ENCODE data around the gene LRMDA. TPM values are rescaled to one million over a fixed set of nuclear protein-coding genes. Genes with fewer than 3 reads are reported as not detected.

Gene LRMDA
- total RNA-seq, 4 donors from 2014 or later: 1.4 to 23.1 (median 3.6) TPM

DNA sequence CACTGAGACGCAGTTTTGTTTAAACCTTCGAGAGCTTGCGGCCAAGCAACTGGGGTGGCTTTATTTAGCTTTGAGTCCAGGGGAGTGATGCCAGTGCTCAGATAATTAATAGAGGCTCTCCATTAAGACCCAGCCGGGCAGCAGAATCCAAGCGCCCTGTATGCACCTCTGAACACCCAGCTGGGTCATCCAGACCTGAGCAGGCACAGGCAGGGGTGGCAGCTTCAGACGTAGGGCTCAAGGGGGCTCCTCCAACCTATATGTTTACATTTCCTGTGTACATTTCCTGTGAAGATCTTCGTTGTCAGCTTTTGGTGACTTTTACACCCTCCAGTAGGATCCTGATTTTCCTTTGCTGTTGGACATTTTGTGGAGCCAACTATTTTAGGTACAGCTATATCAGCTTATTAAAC, 719.5 kb downstream of the LRMDA start:
- no peak for DNase-seq
- H3K4me3 ChIP-seq: no peak overlapping the region
- no peaks in the 10 kb centered on the region for H3K27me3 ChIP-seq
- no peaks in the 10 kb centered on the region for H3K36me3 ChIP-seq
- no peaks in the 10 kb centered on the region for H3K9me3 ChIP-seq
- no peaks in the 10 kb centered on the region for H3K4me1 ChIP-seq
- H3K27ac ChIP-seq: no peak overlapping the region
- TF ChIP-seq, protein P1, sequence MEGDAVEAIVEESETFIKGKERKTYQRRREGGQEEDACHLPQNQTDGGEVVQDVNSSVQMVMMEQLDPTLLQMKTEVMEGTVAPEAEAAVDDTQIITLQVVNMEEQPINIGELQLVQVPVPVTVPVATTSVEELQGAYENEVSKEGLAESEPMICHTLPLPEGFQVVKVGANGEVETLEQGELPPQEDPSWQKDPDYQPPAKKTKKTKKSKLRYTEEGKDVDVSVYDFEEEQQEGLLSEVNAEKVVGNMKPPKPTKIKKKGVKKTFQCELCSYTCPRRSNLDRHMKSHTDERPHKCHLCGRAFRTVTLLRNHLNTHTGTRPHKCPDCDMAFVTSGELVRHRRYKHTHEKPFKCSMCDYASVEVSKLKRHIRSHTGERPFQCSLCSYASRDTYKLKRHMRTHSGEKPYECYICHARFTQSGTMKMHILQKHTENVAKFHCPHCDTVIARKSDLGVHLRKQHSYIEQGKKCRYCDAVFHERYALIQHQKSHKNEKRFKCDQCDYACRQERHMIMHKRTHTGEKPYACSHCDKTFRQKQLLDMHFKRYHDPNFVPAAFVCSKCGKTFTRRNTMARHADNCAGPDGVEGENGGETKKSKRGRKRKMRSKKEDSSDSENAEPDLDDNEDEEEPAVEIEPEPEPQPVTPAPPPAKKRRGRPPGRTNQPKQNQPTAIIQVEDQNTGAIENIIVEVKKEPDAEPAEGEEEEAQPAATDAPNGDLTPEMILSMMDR (IDR thresholded peaks at IDR 0.05): no peak
- TF ChIP-seq POLR2A (IDR thresholded peaks at IDR 0.05): no peak

- Histone ChIP-seq H3K9me3 (no peaks in the 10 kb centered on the region), H3K27me3 (no peaks in the 10 kb centered on the region), H3K4me3 (no peak overlapping the region), H3K4me1 (no peaks in the 10 kb centered on the region), H3K36me3 (no peaks in the 10 kb centered on the region), H3K27ac (no peak overlapping the region)
- TF ChIP-seq, protein P1 (IDR thresholded peaks at IDR 0.05): no peak
- no peak for TF ChIP-seq POLR2A (IDR thresholded peaks at IDR 0.05)
- DNase-seq: no peak
Observed at GRCh38 chr10:76152186-76152585, 720.8 kb downstream of the LRMDA start.

DNA sequence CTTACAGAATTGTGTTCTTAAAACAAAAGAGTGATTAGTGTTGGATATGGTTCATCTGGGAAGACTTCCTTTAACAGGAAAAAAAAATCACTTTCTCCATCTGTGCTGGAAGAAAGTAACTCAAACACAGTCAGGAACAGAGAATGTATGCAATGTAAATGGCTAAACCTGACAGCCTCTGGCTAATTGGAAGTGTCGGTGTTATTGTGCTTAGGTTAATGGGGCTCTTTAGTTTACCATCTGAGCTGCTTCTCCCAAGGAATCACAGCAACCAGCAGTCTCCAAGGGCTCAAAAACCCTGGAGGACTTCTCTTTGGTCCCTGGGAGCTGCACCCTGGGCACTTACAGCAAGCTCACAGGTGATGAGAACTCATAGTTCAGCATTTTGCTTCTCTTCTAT, 724.5 kb downstream of the LRMDA start:
- TF ChIP-seq POLR2A (IDR thresholded peaks at IDR 0.05): no peak
- TF ChIP-seq, protein P1 (IDR thresholded peaks at IDR 0.05): no peak
- no peaks in the 10 kb centered on the region for H3K4me1 ChIP-seq
- H3K27ac ChIP-seq: no peak overlapping the region
- no peaks in the 10 kb centered on the region for H3K36me3 ChIP-seq
- no peaks in the 10 kb centered on the region for H3K9me3 ChIP-seq
- H3K27me3 ChIP-seq: no peaks in the 10 kb centered on the region
- no peak overlapping the region for H3K4me3 ChIP-seq
- no peak for DNase-seq

DNA sequence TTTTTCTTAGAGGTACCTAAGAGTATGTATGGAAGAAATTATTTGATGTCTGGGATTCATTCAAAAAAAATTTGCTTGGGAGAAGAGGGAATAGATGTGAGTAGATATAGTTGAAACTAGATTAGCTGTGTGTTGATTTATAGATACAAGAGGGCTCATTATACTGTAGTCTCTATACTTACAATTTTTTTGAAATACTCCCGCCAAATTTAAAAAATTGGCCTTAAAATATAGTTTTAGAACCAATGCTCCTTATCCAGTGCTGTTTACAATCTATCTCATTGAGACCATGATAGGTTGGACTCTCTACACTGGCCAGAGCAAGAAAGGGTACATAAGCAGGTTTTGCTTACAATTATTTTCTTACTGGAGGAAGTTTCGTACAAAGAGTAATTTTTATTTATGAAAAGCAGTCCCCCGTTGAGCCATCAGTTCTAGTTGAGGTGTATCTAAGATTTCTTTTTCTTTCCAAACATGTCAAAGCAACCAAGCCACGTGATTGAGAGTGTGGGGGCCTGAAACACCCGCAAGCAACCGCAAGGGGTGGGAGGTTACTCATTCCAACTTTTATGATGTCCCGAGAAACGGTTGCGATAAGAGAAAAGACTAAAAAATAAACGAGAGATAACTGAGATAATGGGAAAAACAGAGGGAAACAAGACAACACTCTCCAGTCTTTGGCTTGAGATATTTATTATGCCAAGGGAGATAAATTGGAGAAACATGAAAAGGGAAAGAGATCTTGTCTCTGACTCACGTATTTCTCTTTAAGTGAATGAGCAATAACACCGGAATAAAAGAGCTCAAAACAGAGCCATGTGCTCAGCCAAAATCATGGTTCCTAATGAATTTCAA, 729.2 kb downstream of the LRMDA start:
- Histone ChIP-seq H3K36me3 (no peaks in the 10 kb centered on the region), H3K4me3 (no peak overlapping the region), H3K9me3 (no peaks in the 10 kb centered on the region), H3K4me1 (no peaks in the 10 kb centered on the region), H3K27me3 (no peaks in the 10 kb centered on the region), H3K27ac (no peak overlapping the region)
- DNase-seq: no peak
- TF ChIP-seq, protein P1 (IDR thresholded peaks at IDR 0.05): no peak
- no peak for TF ChIP-seq POLR2A (IDR thresholded peaks at IDR 0.05)

DNA sequence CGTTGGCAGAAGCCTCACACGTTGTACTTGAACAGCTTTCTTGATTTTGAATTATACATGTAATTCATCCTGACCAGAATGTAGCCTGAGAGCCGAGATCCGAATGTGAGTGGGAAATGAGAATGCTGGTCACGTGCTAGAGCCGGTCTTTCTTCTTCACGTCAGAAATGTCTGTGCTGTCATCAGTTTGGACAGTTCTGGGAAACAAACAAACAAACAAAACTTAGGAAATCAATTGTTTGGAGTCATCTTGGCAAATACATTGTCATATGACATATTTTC, 729.8 kb downstream of the LRMDA start:
- Histone ChIP-seq H3K36me3 (no peaks in the 10 kb centered on the region), H3K9me3 (no peaks in the 10 kb centered on the region), H3K4me3 (no peak overlapping the region), H3K27ac (no peak overlapping the region), H3K4me1 (no peaks in the 10 kb centered on the region), H3K27me3 (no peaks in the 10 kb centered on the region)
- no peak for TF ChIP-seq POLR2A (IDR thresholded peaks at IDR 0.05)
- TF ChIP-seq, protein P1 (IDR thresholded peaks at IDR 0.05): no peak
- DNase-seq: no peak
